ENCODE data around the gene C17orf78. TPM values are rescaled to one million over a fixed set of nuclear protein-coding genes. Genes with fewer than 3 reads are reported as not detected.

Gene C17orf78
- total and polyA plus RNA-seq, 2 of the 13 experiments (the other 11 are each of a cell fraction or from before 2014, with no cell fraction given) = not detected

DNA sequence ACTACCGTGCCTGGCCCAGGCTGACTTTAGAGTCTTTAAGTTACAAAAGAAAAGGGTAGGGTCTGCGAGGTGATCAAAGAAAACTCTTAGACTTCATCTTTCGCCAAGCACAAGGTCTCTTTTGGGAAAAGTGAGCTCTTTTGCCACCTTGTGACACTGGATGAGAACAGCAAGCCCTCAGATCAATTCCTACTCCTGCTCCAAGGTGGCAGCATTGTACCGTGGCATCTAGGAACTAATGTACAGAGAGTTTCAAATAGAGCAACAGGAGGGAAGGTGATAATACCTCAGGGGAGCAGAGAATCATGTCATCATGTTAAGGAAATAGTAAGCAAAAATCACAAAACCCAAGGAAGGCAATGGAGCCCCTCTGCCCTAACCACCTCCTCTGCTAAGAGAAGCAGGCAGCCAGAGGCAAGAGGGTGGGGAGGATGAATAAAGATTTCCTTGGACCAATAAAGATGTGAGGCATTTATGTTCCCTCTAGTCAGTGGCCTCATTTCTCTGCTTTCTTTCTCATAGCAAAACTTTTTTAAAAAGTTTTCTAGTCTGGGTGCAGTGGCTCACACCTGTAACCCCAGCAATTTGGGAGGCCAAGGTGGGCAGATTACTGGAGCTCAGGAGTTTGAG lies 2.1 kb upstream of the C17orf78 start (continued):
- TF ChIP-seq, protein P1, sequence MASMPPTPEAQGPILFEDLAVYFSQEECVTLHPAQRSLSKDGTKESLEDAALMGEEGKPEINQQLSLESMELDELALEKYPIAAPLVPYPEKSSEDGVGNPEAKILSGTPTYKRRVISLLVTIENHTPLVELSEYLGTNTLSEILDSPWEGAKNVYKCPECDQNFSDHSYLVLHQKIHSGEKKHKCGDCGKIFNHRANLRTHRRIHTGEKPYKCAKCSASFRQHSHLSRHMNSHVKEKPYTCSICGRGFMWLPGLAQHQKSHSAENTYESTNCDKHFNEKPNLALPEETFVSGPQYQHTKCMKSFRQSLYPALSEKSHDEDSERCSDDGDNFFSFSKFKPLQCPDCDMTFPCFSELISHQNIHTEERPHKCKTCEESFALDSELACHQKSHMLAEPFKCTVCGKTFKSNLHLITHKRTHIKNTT (CRISPR knock-in tag; IDR thresholded peaks at IDR 0.05) = no peak
- TF ChIP-seq, protein P2, sequence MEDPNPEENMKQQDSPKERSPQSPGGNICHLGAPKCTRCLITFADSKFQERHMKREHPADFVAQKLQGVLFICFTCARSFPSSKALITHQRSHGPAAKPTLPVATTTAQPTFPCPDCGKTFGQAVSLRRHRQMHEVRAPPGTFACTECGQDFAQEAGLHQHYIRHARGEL (CRISPR knock-in tag; IDR thresholded peaks at IDR 0.05) = no peak
- TF ChIP-seq ZNF557 (CRISPR knock-in tag; IDR thresholded peaks at IDR 0.05) (no peak), XRCC5 (optimal IDR thresholded peaks at IDR 0.05; ENCODE audit: low read length) (peak; percentile 26), AHR (CRISPR knock-in tag; IDR thresholded peaks at IDR 0.05) (no peak), ZNF225 (CRISPR knock-in tag; IDR thresholded peaks at IDR 0.05) (no peak), ZNF713 (CRISPR knock-in tag; IDR thresholded peaks at IDR 0.05) (no peak), HDAC6 (IDR thresholded peaks at IDR 0.05; ENCODE audit: low read depth, low read length) (no peak), CEBPG (CRISPR knock-in tag; IDR thresholded peaks at IDR 0.05) (peak; percentile 45), ZNF569 (CRISPR knock-in tag; IDR thresholded peaks at IDR 0.05; ENCODE audit: borderline replicate concordance) (no peak), MIER3 (CRISPR knock-in tag; IDR thresholded peaks at IDR 0.05; ENCODE audit: borderline replicate concordance) (peak; percentile 20; the same call in 1 of the 2 replicates), SP4 (CRISPR knock-in tag; IDR thresholded peaks at IDR 0.05) (0 out of 2 replicates have a peak, but pooled peaks have one; percentile 41)
- TF ChIP-seq, protein P3, sequence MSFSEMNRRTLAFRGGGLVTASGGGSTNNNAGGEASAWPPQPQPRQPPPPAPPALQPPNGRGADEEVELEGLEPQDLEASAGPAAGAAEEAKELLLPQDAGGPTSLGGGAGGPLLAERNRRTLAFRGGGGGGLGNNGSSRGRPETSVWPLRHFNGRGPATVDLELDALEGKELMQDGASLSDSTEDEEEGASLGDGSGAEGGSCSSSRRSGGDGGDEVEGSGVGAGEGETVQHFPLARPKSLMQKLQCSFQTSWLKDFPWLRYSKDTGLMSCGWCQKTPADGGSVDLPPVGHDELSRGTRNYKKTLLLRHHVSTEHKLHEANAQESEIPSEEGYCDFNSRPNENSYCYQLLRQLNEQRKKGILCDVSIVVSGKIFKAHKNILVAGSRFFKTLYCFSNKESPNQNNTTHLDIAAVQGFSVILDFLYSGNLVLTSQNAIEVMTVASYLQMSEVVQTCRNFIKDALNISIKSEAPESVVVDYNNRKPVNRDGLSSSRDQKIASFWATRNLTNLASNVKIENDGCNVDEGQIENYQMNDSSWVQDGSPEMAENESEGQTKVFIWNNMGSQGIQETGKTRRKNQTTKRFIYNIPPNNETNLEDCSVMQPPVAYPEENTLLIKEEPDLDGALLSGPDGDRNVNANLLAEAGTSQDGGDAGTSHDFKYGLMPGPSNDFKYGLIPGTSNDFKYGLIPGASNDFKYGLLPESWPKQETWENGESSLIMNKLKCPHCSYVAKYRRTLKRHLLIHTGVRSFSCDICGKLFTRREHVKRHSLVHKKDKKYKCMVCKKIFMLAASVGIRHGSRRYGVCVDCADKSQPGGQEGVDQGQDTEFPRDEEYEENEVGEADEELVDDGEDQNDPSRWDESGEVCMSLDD (CRISPR knock-in tag; IDR thresholded peaks at IDR 0.05; ENCODE audit: borderline replicate concordance) = no peak
- TF ChIP-seq, protein P4, sequence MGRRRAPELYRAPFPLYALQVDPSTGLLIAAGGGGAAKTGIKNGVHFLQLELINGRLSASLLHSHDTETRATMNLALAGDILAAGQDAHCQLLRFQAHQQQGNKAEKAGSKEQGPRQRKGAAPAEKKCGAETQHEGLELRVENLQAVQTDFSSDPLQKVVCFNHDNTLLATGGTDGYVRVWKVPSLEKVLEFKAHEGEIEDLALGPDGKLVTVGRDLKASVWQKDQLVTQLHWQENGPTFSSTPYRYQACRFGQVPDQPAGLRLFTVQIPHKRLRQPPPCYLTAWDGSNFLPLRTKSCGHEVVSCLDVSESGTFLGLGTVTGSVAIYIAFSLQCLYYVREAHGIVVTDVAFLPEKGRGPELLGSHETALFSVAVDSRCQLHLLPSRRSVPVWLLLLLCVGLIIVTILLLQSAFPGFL (CRISPR knock-in tag; IDR thresholded peaks at IDR 0.05) = no peak
- TF ChIP-seq, protein P5, sequence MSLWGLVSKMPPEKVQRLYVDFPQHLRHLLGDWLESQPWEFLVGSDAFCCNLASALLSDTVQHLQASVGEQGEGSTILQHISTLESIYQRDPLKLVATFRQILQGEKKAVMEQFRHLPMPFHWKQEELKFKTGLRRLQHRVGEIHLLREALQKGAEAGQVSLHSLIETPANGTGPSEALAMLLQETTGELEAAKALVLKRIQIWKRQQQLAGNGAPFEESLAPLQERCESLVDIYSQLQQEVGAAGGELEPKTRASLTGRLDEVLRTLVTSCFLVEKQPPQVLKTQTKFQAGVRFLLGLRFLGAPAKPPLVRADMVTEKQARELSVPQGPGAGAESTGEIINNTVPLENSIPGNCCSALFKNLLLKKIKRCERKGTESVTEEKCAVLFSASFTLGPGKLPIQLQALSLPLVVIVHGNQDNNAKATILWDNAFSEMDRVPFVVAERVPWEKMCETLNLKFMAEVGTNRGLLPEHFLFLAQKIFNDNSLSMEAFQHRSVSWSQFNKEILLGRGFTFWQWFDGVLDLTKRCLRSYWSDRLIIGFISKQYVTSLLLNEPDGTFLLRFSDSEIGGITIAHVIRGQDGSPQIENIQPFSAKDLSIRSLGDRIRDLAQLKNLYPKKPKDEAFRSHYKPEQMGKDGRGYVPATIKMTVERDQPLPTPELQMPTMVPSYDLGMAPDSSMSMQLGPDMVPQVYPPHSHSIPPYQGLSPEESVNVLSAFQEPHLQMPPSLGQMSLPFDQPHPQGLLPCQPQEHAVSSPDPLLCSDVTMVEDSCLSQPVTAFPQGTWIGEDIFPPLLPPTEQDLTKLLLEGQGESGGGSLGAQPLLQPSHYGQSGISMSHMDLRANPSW (CRISPR knock-in tag; IDR thresholded peaks at IDR 0.05; ENCODE audit: borderline replicate concordance) = no peak
- TF ChIP-seq, protein P6, sequence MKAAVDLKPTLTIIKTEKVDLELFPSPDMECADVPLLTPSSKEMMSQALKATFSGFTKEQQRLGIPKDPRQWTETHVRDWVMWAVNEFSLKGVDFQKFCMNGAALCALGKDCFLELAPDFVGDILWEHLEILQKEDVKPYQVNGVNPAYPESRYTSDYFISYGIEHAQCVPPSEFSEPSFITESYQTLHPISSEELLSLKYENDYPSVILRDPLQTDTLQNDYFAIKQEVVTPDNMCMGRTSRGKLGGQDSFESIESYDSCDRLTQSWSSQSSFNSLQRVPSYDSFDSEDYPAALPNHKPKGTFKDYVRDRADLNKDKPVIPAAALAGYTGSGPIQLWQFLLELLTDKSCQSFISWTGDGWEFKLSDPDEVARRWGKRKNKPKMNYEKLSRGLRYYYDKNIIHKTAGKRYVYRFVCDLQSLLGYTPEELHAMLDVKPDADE (CRISPR knock-in tag; IDR thresholded peaks at IDR 0.05) = no peak
- TF ChIP-seq, protein P7, sequence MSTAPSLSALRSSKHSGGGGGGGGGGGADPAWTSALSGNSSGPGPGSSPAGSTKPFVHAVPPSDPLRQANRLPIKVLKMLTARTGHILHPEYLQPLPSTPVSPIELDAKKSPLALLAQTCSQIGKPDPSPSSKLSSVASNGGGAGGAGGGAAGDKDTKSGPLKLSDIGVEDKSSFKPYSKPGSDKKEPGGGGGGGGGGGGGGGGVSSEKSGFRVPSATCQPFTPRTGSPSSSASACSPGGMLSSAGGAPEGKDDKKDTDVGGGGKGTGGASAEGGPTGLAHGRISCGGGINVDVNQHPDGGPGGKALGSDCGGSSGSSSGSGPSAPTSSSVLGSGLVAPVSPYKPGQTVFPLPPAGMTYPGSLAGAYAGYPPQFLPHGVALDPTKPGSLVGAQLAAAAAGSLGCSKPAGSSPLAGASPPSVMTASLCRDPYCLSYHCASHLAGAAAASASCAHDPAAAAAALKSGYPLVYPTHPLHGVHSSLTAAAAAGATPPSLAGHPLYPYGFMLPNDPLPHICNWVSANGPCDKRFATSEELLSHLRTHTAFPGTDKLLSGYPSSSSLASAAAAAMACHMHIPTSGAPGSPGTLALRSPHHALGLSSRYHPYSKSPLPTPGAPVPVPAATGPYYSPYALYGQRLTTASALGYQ (CRISPR knock-in tag; IDR thresholded peaks at IDR 0.05) = no peak
- TF ChIP-seq, protein P8, sequence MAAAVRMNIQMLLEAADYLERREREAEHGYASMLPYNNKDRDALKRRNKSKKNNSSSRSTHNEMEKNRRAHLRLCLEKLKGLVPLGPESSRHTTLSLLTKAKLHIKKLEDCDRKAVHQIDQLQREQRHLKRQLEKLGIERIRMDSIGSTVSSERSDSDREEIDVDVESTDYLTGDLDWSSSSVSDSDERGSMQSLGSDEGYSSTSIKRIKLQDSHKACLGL (CRISPR knock-in tag; IDR thresholded peaks at IDR 0.05) = no peak
